ENCODE results near the gene SGCA.

DNA sequence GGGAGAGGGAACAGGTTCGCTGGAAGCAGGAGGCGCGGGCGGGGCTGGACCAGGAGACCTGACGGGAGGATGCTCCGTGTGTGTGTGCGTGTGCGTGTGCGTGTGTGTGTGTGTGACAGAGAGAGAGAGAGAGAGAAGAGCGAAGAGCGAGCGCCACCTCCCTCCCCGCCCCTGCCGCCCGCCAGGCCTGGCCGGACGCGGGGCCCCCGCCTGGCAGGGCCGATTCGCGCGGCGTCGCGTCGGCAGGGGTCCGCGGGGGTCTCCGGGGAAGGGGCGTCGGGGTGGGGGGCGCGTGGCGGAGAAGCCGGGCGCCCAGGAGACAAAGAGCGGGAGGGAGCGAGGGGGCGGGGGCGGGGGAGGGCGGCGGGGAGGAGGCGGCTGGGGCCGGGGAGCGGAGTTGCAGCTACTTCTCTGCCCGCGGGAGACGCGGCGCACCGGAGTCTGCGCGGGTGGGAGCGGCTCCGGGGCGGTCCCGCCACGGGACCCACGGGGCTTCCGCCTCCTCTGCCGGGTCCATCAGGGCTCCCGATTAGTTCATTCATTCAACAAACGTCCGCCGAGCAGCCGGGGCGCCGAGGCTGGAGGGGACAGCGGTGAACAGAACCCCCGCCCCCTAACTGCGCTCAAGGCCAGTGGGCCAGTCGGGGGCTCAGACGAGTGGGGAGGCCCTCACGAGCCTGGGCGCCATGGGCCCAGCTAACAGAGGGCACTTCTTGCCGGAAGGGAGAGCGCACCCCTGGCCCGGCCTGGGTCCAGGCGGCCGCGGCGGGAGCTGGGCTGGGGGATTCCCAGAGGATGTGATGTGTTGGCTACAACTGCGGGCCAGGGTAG lies 35.9 kb upstream of the SGCA start, which contains the start of gene SAMD14:
- TF ChIP-seq POLR2A (IDR thresholded peaks at IDR 0.05) = no peak
- TF ChIP-seq, protein P1, sequence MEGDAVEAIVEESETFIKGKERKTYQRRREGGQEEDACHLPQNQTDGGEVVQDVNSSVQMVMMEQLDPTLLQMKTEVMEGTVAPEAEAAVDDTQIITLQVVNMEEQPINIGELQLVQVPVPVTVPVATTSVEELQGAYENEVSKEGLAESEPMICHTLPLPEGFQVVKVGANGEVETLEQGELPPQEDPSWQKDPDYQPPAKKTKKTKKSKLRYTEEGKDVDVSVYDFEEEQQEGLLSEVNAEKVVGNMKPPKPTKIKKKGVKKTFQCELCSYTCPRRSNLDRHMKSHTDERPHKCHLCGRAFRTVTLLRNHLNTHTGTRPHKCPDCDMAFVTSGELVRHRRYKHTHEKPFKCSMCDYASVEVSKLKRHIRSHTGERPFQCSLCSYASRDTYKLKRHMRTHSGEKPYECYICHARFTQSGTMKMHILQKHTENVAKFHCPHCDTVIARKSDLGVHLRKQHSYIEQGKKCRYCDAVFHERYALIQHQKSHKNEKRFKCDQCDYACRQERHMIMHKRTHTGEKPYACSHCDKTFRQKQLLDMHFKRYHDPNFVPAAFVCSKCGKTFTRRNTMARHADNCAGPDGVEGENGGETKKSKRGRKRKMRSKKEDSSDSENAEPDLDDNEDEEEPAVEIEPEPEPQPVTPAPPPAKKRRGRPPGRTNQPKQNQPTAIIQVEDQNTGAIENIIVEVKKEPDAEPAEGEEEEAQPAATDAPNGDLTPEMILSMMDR (IDR thresholded peaks at IDR 0.05) = no peak

All from body of pancreas (tissue), 4 donors.